Measurements from ENCODE around the gene DDX60. TPM values are rescaled to one million over a fixed set of nuclear protein-coding genes. Genes with fewer than 3 reads are reported as not detected.

Gene DDX60
- total RNA-seq, 1 experiment from 2014 or later = 3.3 TPM

DNA sequence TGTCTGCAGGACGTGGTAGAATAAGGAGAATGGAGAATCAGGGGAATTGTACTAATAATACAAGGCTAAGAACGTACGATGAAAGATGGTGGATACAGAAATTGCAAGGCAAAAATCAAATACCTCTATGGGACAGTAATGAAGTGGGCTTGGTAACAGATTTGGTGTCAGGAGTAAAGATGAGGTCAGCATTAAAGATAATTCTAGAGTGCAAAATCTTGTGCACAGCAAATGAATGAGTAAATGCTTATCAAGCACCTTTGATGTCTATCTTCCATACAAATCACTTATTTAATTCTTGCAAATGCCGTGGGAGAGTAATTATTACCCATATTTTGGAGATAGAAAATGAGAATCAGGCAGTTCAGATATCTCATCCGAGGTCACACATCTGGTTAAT lies 70.9 kb downstream of the DDX60 start:
- Histone ChIP-seq H3K36me3 (ENCODE audit: insufficient read depth, low read length, poor library complexity, severe bottlenecking) (no peaks in the 10 kb centered on the region), H3K4me1 (ENCODE audit: insufficient read depth, low read length, poor library complexity, severe bottlenecking) (no peaks in the 10 kb centered on the region), H3K9me3 (ENCODE audit: low read depth, low read length, poor library complexity, severe bottlenecking) (no peaks in the 10 kb centered on the region), H3K4me3 (ENCODE audit: low read depth, low read length, poor library complexity, severe bottlenecking) (no peak overlapping the region), H3K27me3 (replicated peaks; ENCODE audit: insufficient read depth, low read depth, low read length, poor library complexity) (no peaks in the 10 kb centered on the region), H3K27ac (ENCODE audit: low read depth, low read length, poor library complexity, severe bottlenecking) (no peak overlapping the region)
- CTCF ChIA-PET = no interaction called here
- BruUV-seq (replicated peaks) = no TSS peak
- DNase-seq (ENCODE audit: low spot score) = no peak
- POLR2A ChIA-PET (ENCODE audit: low non-redundant PET) = no interaction called here
- intact Hi-C loops (cut with micrococcal nuclease; ENCODE audit: unreplicated experiment) = no loop called here
- no peak for TF ChIP-seq EZH2 (IDR thresholded peaks at IDR 0.05; ENCODE audit: borderline replicate concordance, low read depth, low read length, poor library complexity, severe bottlenecking)
- TF ChIP-seq, protein P1, sequence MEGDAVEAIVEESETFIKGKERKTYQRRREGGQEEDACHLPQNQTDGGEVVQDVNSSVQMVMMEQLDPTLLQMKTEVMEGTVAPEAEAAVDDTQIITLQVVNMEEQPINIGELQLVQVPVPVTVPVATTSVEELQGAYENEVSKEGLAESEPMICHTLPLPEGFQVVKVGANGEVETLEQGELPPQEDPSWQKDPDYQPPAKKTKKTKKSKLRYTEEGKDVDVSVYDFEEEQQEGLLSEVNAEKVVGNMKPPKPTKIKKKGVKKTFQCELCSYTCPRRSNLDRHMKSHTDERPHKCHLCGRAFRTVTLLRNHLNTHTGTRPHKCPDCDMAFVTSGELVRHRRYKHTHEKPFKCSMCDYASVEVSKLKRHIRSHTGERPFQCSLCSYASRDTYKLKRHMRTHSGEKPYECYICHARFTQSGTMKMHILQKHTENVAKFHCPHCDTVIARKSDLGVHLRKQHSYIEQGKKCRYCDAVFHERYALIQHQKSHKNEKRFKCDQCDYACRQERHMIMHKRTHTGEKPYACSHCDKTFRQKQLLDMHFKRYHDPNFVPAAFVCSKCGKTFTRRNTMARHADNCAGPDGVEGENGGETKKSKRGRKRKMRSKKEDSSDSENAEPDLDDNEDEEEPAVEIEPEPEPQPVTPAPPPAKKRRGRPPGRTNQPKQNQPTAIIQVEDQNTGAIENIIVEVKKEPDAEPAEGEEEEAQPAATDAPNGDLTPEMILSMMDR (conservative IDR thresholded peaks at IDR 0.05; ENCODE audit: low read depth, low read length) = no peak

DNA sequence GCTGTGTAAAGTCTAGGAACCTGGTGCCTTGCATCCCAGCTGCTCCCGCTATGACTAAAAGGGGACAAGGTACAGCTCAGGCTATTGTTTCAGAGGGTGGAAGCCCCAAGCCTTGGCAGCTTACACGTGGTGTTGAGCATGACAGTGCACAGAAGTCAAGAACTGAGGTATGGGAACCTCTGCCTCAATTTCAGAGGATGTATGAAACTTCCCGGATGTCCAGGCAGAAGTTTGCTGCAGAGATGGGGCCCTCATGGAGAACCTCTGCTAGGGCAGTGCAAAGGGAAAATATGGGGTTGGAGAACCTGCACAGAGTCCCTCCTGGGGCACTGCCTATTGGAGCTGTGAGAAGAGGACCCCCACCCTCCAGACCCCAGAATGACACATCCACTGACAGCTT lies 76.6 kb downstream of the DDX60 start:
- TF ChIP-seq, protein P1 (conservative IDR thresholded peaks at IDR 0.05; ENCODE audit: low read depth, low read length) = no peak
- no peak for TF ChIP-seq EZH2 (IDR thresholded peaks at IDR 0.05; ENCODE audit: borderline replicate concordance, low read depth, low read length, poor library complexity, severe bottlenecking)
- no peaks in the 10 kb centered on the region for H3K4me1 ChIP-seq (ENCODE audit: insufficient read depth, low read length, poor library complexity, severe bottlenecking)
- DNase-seq (ENCODE audit: low spot score) = no peak
- BruUV-seq (replicated peaks) = no TSS peak
- ChIA-PET POLR2A (ENCODE audit: low non-redundant PET) (no interaction called here), CTCF (no interaction called here)
- intact Hi-C loops (cut with micrococcal nuclease; ENCODE audit: unreplicated experiment) = no loop called here
- H3K9me3 ChIP-seq (ENCODE audit: low read depth, low read length, poor library complexity, severe bottlenecking) = peaks cover 10% of the 10 kb centered on the region
- H3K4me3 ChIP-seq (ENCODE audit: low read depth, low read length, poor library complexity, severe bottlenecking) = no peak overlapping the region
- no peak overlapping the region for H3K27ac ChIP-seq (ENCODE audit: low read depth, low read length, poor library complexity, severe bottlenecking)
- no peaks in the 10 kb centered on the region for H3K36me3 ChIP-seq (ENCODE audit: insufficient read depth, low read length, poor library complexity, severe bottlenecking)
- no peaks in the 10 kb centered on the region for H3K27me3 ChIP-seq (replicated peaks; ENCODE audit: insufficient read depth, low read depth, low read length, poor library complexity)

GRCh38 chr4:168240821-168241220 lies 77.7 kb downstream of the DDX60 start:
- Histone ChIP-seq H3K27ac (ENCODE audit: low read depth, low read length, poor library complexity, severe bottlenecking) (no peak overlapping the region), H3K36me3 (ENCODE audit: insufficient read depth, low read length, poor library complexity, severe bottlenecking) (no peaks in the 10 kb centered on the region), H3K4me3 (ENCODE audit: low read depth, low read length, poor library complexity, severe bottlenecking) (no peak overlapping the region), H3K9me3 (ENCODE audit: low read depth, low read length, poor library complexity, severe bottlenecking) (peaks cover 10% of the 10 kb centered on the region), H3K4me1 (ENCODE audit: insufficient read depth, low read length, poor library complexity, severe bottlenecking) (no peaks in the 10 kb centered on the region), H3K27me3 (replicated peaks; ENCODE audit: insufficient read depth, low read depth, low read length, poor library complexity) (no peaks in the 10 kb centered on the region)
- ChIA-PET CTCF (no interaction called here), POLR2A (ENCODE audit: low non-redundant PET) (no interaction called here)
- DNase-seq (ENCODE audit: low spot score) = no peak
- intact Hi-C loops (cut with micrococcal nuclease; ENCODE audit: unreplicated experiment) = no loop called here
- no TSS peak for BruUV-seq (replicated peaks)
- TF ChIP-seq EZH2 (IDR thresholded peaks at IDR 0.05; ENCODE audit: borderline replicate concordance, low read depth, low read length, poor library complexity, severe bottlenecking) = no peak
- TF ChIP-seq, protein P1 (conservative IDR thresholded peaks at IDR 0.05; ENCODE audit: low read depth, low read length) = no peak

Measured in A673 (cell line).